Measurements from ENCODE around the gene SYNJ1.

SYNJ1 gene

DNA sequence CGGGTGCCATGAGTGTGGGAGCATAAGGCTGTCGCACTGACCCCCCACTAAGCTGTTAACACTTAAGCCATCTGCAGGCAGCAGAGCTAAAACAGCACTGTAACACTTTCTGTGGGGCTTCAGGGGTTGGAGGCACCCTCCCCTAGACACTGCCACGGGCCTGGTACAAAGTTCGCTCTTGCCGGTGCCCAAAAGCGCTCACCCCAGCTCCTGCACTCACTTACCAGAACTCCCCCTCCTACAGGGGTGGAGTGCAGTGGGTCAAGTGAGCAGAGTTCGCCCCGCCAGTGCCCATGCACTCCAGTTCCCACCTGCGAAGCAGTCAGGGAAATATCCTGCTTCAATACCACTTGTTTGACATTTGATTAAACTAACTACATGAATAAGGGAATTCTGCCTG is 69.3 kb downstream of the SYNJ1 start:
- TF ChIP-seq, protein P1, sequence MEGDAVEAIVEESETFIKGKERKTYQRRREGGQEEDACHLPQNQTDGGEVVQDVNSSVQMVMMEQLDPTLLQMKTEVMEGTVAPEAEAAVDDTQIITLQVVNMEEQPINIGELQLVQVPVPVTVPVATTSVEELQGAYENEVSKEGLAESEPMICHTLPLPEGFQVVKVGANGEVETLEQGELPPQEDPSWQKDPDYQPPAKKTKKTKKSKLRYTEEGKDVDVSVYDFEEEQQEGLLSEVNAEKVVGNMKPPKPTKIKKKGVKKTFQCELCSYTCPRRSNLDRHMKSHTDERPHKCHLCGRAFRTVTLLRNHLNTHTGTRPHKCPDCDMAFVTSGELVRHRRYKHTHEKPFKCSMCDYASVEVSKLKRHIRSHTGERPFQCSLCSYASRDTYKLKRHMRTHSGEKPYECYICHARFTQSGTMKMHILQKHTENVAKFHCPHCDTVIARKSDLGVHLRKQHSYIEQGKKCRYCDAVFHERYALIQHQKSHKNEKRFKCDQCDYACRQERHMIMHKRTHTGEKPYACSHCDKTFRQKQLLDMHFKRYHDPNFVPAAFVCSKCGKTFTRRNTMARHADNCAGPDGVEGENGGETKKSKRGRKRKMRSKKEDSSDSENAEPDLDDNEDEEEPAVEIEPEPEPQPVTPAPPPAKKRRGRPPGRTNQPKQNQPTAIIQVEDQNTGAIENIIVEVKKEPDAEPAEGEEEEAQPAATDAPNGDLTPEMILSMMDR (IDR thresholded peaks at IDR 0.05; ENCODE audit: insufficient read depth, low read length, poor library complexity, severe bottlenecking) = no peak
- H3K36me3 ChIP-seq (ENCODE audit: control insufficient read depth, insufficient read depth, low read length) = no peaks in the 10 kb centered on the region; the same call in none of the 2 replicates
- no peaks in the 10 kb centered on the region for H3K27me3 ChIP-seq (replicated peaks; ENCODE audit: control insufficient read depth, insufficient read depth, low read length)
- DNase-seq (ENCODE audit: extremely low read depth, insufficient read length) = no peak
- no peak overlapping the region for H3K4me3 ChIP-seq (replicated peaks; ENCODE audit: low read depth, low read length)

- no peak for DNase-seq (ENCODE audit: extremely low read depth, insufficient read length)
- H3K36me3 ChIP-seq (ENCODE audit: control insufficient read depth, insufficient read depth, low read length) = peaks cover 3% of the 10 kb centered on the region
- TF ChIP-seq, protein P1 (IDR thresholded peaks at IDR 0.05; ENCODE audit: insufficient read depth, low read length, poor library complexity, severe bottlenecking) = peak; percentile 70
- H3K27me3 ChIP-seq (replicated peaks; ENCODE audit: control insufficient read depth, insufficient read depth, low read length) = no peaks in the 10 kb centered on the region
- H3K4me3 ChIP-seq (replicated peaks; ENCODE audit: low read depth, low read length) = no peak overlapping the region
These were observed 74.4 kb downstream of the SYNJ1 start for GRCh38 chr21:32653326-32653901.

- H3K27me3 ChIP-seq (replicated peaks; ENCODE audit: control insufficient read depth, insufficient read depth, low read length) = no peaks in the 10 kb centered on the region
- DNase-seq (ENCODE audit: extremely low read depth, insufficient read length) = no peak
- no peak overlapping the region for H3K4me3 ChIP-seq (replicated peaks; ENCODE audit: low read depth, low read length)
- H3K36me3 ChIP-seq (ENCODE audit: control insufficient read depth, insufficient read depth, low read length) = peaks cover 3% of the 10 kb centered on the region
- TF ChIP-seq, protein P1 (IDR thresholded peaks at IDR 0.05; ENCODE audit: insufficient read depth, low read length, poor library complexity, severe bottlenecking) = no peak
These were observed 79.6 kb downstream of the SYNJ1 start for GRCh38 chr21:32648165-32648564.

- no peak overlapping the region for H3K4me3 ChIP-seq (replicated peaks; ENCODE audit: low read depth, low read length)
- DNase-seq (ENCODE audit: extremely low read depth, insufficient read length) = no peak
- H3K36me3 ChIP-seq (ENCODE audit: control insufficient read depth, insufficient read depth, low read length) = peaks cover 3% of the 10 kb centered on the region
- H3K27me3 ChIP-seq (replicated peaks; ENCODE audit: control insufficient read depth, insufficient read depth, low read length) = no peaks in the 10 kb centered on the region
- TF ChIP-seq, protein P1 (IDR thresholded peaks at IDR 0.05; ENCODE audit: insufficient read depth, low read length, poor library complexity, severe bottlenecking) = no peak
These were observed 82.3 kb downstream of the SYNJ1 start for GRCh38 chr21:32645261-32646182.

- Histone ChIP-seq H3K36me3 (ENCODE audit: control insufficient read depth, insufficient read depth, low read length) (peaks cover 1% of the 10 kb centered on the region; the same call in 1 of the 2 replicates), H3K27me3 (replicated peaks; ENCODE audit: control insufficient read depth, insufficient read depth, low read length) (no peaks in the 10 kb centered on the region), H3K4me3 (replicated peaks; ENCODE audit: low read depth, low read length) (no peak overlapping the region)
- TF ChIP-seq, protein P1 (IDR thresholded peaks at IDR 0.05; ENCODE audit: insufficient read depth, low read length, poor library complexity, severe bottlenecking) = no peak
- no peak for DNase-seq (ENCODE audit: extremely low read depth, insufficient read length)
These were observed 85.8 kb downstream of the SYNJ1 start for GRCh38 chr21:32641710-32642698.
